Measurements from ENCODE around the gene PRDM10. TPM values are rescaled to one million over a fixed set of nuclear protein-coding genes. Genes with fewer than 3 reads are reported as not detected.
A peak's percentile ranks its signal among the peaks of the same experiment; 100 is the strongest.

The PRDM10 gene
- total RNA-seq, 4 donors from 2014 or later = 11.3 to 22.4 (median 15.5) TPM

GRCh38 chr11:129894278-129895125 lies 108.1 kb downstream of the PRDM10 start:
- peaks cover 10 to 15% (median 13%) of the 10 kb centered on the region in 4 donors for H3K4me1 ChIP-seq
- no peaks in the 10 kb centered on the region for H3K9me3 ChIP-seq
- peaks cover 0 to 14% (median 6%) of the 10 kb centered on the region in 4 donors for H3K36me3 ChIP-seq
- DNase-seq = no peak
- intact Hi-C loops (cut with DNase I; ENCODE audit: low total_unique reads) = no loop called here
- 21 to 31% methylated on average over 7 to 13 of the region's 13 CpGs for WGBS, 2 donors (ENCODE audit: low coverage in 1 of 2)
- TF ChIP-seq CTCF (IDR thresholded peaks at IDR 0.05) = no peak
- TF ChIP-seq EP300 (IDR thresholded peaks at IDR 0.05; ENCODE audit: low read depth) = no peak
- TF ChIP-seq POLR2A (IDR thresholded peaks at IDR 0.05) = no peak
- no peak for TF ChIP-seq POLR2AphosphoS5 (IDR thresholded peaks at IDR 0.05)
- in situ Hi-C loops (cut with MboI; ENCODE audit: low pct_ligation_motif_present in 1 of 4, low pct_unique_long_range_greater_than_20kb in 1 of 4, low sequenced_read_pairs in 3 of 4) = no loop called here
- peak overlapping the region; percentile 84 to 92 (median 86) for H3K27ac ChIP-seq
- no peaks in the 10 kb centered on the region for H3K27me3 ChIP-seq
- H3K4me3 ChIP-seq = peak overlapping the region; percentile 66 to 97 (median 88)

- H3K4me3 ChIP-seq = no peak overlapping the region
- peaks cover 0 to 66% (median 33%) of the 10 kb centered on the region in 4 donors for H3K36me3 ChIP-seq
- no peaks in the 10 kb centered on the region for H3K9me3 ChIP-seq
- H3K27ac ChIP-seq = no peak overlapping the region
- intact Hi-C loops (cut with DNase I; ENCODE audit: low total_unique reads) = no loop called here
- 82 to 88% methylated on average over 4 to 5 of the region's 5 CpGs for WGBS, 2 donors (ENCODE audit: low coverage in 1 of 2)
- in situ Hi-C loops (cut with MboI; ENCODE audit: low pct_ligation_motif_present in 1 of 4, low pct_unique_long_range_greater_than_20kb in 1 of 4, low sequenced_read_pairs in 3 of 4) = no loop called here
- H3K4me1 ChIP-seq = peaks cover 0 to under 1% (median under 1%) of the 10 kb centered on the region in 4 donors
- no peak for DNase-seq
- TF ChIP-seq EP300 (IDR thresholded peaks at IDR 0.05; ENCODE audit: low read depth) = no peak
- no peak for TF ChIP-seq CTCF (IDR thresholded peaks at IDR 0.05)
- TF ChIP-seq POLR2AphosphoS5 (IDR thresholded peaks at IDR 0.05) = no peak
- TF ChIP-seq POLR2A (IDR thresholded peaks at IDR 0.05) = no peak
- no peaks in the 10 kb centered on the region for H3K27me3 ChIP-seq
These were observed 114.2 kb downstream of the PRDM10 start for GRCh38 chr11:129888451-129888850.

DNA sequence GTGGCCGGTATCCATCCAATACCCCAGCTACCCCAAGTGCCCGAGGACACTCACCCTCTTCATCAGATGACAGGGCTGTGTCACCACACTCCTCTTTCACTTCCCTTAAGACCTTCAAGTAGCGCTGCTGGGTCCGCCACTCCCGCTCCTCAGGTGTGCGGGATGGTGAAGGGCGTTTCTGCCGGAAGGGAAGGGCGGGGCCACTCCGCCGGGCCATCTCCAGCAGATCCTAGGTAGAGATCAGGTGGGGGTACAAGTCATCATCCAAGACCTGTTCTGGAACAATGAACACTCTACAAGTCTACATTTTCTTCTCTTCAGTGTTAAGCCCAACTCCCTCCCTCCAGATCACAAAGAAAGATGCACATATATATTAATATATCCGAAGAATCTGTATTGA lies 117.3 kb downstream of the PRDM10 start:
- Histone ChIP-seq H3K27me3 (no peaks in the 10 kb centered on the region), H3K9me3 (no peaks in the 10 kb centered on the region), H3K27ac (no peak overlapping the region), H3K36me3 (peaks cover 0 to 85% (median 40%) of the 10 kb centered on the region in 4 donors), H3K4me1 (no peaks in the 10 kb centered on the region), H3K4me3 (no peak overlapping the region)
- no peak for DNase-seq
- in situ Hi-C loops (cut with MboI; ENCODE audit: low pct_ligation_motif_present in 1 of 4, low pct_unique_long_range_greater_than_20kb in 1 of 4, low sequenced_read_pairs in 3 of 4) (no loop called here), intact Hi-C loops (cut with DNase I; ENCODE audit: low total_unique reads) (no loop called here)
- 91 to 100% methylated on average over 1 to 12 of the region's 12 CpGs for WGBS, 2 donors (ENCODE audit: low coverage in 1 of 2)
- TF ChIP-seq EP300 (IDR thresholded peaks at IDR 0.05; ENCODE audit: low read depth) = no peak
- no peak for TF ChIP-seq CTCF (IDR thresholded peaks at IDR 0.05)
- no peak for TF ChIP-seq POLR2A (IDR thresholded peaks at IDR 0.05)
- TF ChIP-seq POLR2AphosphoS5 (IDR thresholded peaks at IDR 0.05) = no peak

GRCh38 chr11:129884581-129884980 lies 118.1 kb downstream of the PRDM10 start:
- Histone ChIP-seq H3K4me1 (no peaks in the 10 kb centered on the region), H3K4me3 (no peak overlapping the region), H3K27ac (no peak overlapping the region), H3K9me3 (no peaks in the 10 kb centered on the region), H3K36me3 (peaks cover 0 to 88% (median 43%) of the 10 kb centered on the region in 4 donors), H3K27me3 (no peaks in the 10 kb centered on the region)
- intact Hi-C loops (cut with DNase I; ENCODE audit: low total_unique reads) (no loop called here), in situ Hi-C loops (cut with MboI; ENCODE audit: low pct_ligation_motif_present in 1 of 4, low pct_unique_long_range_greater_than_20kb in 1 of 4, low sequenced_read_pairs in 3 of 4) (no loop called here)
- whole genome bisulfite sequencing, 2 donors (ENCODE audit: low coverage in 1 of 2) = 98% methylated on average over 8 of the region's 8 CpGs; no CpG with 5 or more reads in 1 of the 2 donors
- no peak for TF ChIP-seq CTCF (IDR thresholded peaks at IDR 0.05)
- TF ChIP-seq POLR2AphosphoS5 (IDR thresholded peaks at IDR 0.05) = no peak
- TF ChIP-seq POLR2A (IDR thresholded peaks at IDR 0.05) = no peak
- TF ChIP-seq EP300 (IDR thresholded peaks at IDR 0.05; ENCODE audit: low read depth) = no peak
- DNase-seq = no peak
